Measurements from ENCODE around the gene ZNF100. TPM values are rescaled to one million over a fixed set of nuclear protein-coding genes. Genes with fewer than 3 reads are reported as not detected.
"Not testable (repeated sequence)": the region's sequence is repeated elsewhere in the genome, so short reads cannot be mapped to it uniquely, and the experiment has no call there.

ZNF100 gene
- 28.6 and 33.2 TPM in 2 replicates for total RNA-seq
- long read RNA-seq, full-length matches to known transcripts: 8 of 31 reads
- long read RNA-seq, partial matches to known transcripts: 1 of 31 reads
- long read RNA-seq, other reads (novel, unspliced or antisense): 22 of 31 reads

DNA sequence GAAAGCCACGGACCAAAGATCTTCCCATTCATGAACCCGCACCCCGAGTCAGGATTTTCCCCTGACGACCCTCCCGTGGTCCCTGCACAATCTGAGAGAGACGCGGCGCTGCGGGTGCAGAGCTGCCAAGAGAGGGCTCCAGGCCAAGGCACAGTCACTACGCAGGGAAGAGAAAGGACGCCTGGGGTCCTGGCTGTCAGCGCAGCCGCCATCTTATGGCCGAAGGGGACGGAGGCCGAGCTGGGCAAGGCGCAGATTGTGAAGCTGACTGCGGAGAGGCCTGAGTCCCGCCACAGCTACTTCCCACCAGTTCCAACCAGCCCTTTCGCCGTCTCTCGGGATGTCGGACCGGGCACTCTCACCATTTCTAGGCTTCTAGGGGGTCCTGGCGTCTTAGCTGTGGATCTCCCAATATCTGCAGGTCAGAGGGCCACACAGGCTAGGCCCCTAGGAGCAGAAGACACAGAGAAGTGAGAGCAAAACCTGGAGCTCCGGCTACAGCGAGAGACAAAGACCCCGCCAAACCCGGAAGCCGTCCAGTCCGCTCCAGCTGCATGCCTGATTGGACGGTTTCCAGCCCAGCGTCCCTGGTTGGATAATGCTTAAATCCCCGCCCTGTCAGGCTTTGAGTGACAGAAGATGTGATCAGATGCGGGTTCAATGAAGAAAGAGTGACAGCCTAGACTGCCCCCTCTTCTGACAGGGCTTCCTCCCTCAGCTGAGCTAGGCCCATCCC is at the start of gene ZNF100:
TSS of gene ZNF100 (minus strand) at position 515 of the 736 bp plus-strand sequence. CDS start at position 365, 150 bp downstream.
- peak; percentile 74 for DNase-seq (ENCODE audit: low read depth, low spot score)
- Mint-ChIP-seq H3K4me1 (peaks cover 24% of the 10 kb centered on the region), H3K9me3 (peaks cover 4% of the 10 kb centered on the region), H3K27me3 (ENCODE audit: low read depth) (no peaks in the 10 kb centered on the region), H3K36me3 (ENCODE audit: low read depth) (peaks cover 33% of the 10 kb centered on the region), H3K27ac (ENCODE audit: unreplicated experiment) (peak within 1 kb of the TSS; percentile 100), H3K4me3 (peak within 1 kb of the TSS; percentile 99)
- TF ChIP-seq CTCF (conservative IDR thresholded peaks at IDR 0.05): no peak

DNA sequence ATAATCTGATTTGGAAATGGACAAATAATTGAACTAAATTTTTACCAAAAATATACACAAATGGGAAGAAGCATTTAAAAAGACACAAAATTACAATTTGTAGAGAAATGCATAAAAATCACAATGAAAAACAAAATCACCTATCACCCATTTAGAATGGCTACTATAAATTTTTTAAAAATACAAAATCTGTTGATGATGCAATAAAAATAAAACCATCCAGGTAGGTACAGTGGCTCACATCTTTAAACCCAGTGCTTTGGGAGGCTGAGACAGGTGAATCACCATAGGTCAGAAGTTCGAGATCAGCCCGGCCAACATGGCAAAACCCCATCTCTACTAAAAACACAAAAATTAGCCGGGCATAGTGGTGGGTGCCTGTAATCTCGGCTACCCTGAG is 45.1 kb upstream of the ZNF100 start:
- TF ChIP-seq CTCF (conservative IDR thresholded peaks at IDR 0.05): no peak
- no peak for DNase-seq (ENCODE audit: low read depth, low spot score)
- Mint-ChIP-seq H3K36me3 (ENCODE audit: low read depth) (peaks cover 83% of the 10 kb centered on the region), H3K4me3 (no peak overlapping the region), H3K27ac (ENCODE audit: unreplicated experiment) (no peak overlapping the region), H3K4me1 (no peaks in the 10 kb centered on the region), H3K9me3 (peaks cover 31% of the 10 kb centered on the region), H3K27me3 (ENCODE audit: low read depth) (no peaks in the 10 kb centered on the region)

DNA sequence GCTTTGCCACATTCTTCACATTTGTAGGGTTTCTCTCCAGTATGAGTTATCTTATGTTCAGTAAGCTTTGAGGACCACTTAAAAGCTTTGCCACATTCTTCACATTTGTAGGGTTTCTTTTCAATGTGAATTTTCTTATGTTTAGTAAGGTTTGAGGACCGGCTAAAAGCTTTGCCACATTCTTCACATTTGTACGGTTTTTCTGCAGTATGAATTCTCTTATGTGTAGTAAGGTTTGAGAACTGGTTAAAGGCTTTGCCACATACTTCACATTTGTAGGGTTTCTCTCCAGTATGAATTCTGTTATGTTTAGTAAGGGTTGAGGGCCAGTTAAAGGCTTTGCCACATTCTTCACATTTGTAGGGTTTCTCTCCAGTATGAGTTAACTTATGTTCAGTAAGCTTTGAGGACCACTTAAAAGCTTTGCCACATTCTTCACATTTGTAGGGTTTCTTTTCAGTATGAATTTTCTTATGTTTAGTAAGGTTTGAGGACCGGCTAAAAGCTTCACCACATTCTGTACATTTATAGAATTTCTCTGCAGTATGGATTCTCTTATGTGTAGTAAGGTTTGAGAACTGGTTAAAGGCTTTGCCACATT is 41.1 kb upstream of the ZNF100 start:
- H3K27ac Mint-ChIP-seq (ENCODE audit: unreplicated experiment); H3K4me1 Mint-ChIP-seq; H3K27me3 Mint-ChIP-seq (ENCODE audit: low read depth); DNase-seq (ENCODE audit: low read depth, low spot score): not testable (repeated sequence)
- Mint-ChIP-seq H3K4me3 (peak overlapping the region; percentile 24), H3K9me3 (peaks cover 33% of the 10 kb centered on the region), H3K36me3 (ENCODE audit: low read depth) (peaks cover 72% of the 10 kb centered on the region)

DNA sequence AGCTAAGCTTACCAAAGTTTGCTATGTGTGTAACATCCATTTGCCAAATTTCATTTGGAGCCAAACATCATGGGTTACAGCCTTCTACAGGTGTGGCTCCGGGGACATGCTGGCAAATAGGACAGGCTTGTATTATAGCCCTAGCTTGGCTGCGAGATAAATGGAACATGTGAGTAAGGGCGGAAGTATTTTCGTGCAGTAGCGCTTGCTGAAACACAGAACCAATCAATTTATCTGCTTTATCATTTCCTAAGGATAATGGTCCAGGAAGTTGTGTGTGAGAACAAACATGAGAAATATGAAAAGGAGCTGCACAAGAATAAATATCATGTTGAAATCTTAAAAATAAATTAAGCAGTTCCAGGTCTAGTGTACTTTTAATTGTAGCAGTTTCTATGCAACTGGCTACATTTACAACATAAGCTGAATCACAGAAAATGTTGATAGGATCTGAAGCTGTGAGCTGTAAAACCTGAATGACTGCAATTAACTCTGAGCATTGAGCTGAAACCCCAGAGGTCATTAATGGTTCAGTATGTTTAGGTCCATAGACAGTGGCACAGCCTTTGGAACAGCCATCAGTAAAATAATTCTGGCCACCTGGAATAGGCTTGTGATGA is 22.2 kb upstream of the ZNF100 start:
- H3K9me3 Mint-ChIP-seq: peaks cover 22% of the 10 kb centered on the region
- peaks cover 3% of the 10 kb centered on the region for H3K36me3 Mint-ChIP-seq (ENCODE audit: low read depth)
- TF ChIP-seq CTCF (conservative IDR thresholded peaks at IDR 0.05): no peak
- H3K27me3 Mint-ChIP-seq (ENCODE audit: low read depth): no peaks in the 10 kb centered on the region
- no peak overlapping the region for H3K4me3 Mint-ChIP-seq
- H3K4me1 Mint-ChIP-seq: no peaks in the 10 kb centered on the region
- no peak for DNase-seq (ENCODE audit: low read depth, low spot score)
- H3K27ac Mint-ChIP-seq (ENCODE audit: unreplicated experiment): no peak overlapping the region

GRCh38 chr19:21786936-21787335 is 19.6 kb upstream of the ZNF100 start:
- Mint-ChIP-seq H3K4me1 (no peaks in the 10 kb centered on the region), H3K36me3 (ENCODE audit: low read depth) (peaks cover 3% of the 10 kb centered on the region), H3K9me3 (peaks cover 19% of the 10 kb centered on the region), H3K27ac (ENCODE audit: unreplicated experiment) (no peak overlapping the region), H3K27me3 (ENCODE audit: low read depth) (peaks cover 3% of the 10 kb centered on the region), H3K4me3 (no peak overlapping the region)
- DNase-seq (ENCODE audit: low read depth, low spot score): no peak
- TF ChIP-seq CTCF (conservative IDR thresholded peaks at IDR 0.05): no peak

GRCh38 chr19:21775792-21776191 is 8.4 kb upstream of the ZNF100 start:
- H3K36me3 Mint-ChIP-seq (ENCODE audit: low read depth); H3K4me1 Mint-ChIP-seq; H3K27ac Mint-ChIP-seq (ENCODE audit: unreplicated experiment); H3K9me3 Mint-ChIP-seq; DNase-seq (ENCODE audit: low read depth, low spot score); H3K27me3 Mint-ChIP-seq (ENCODE audit: low read depth); H3K4me3 Mint-ChIP-seq: not testable (repeated sequence)

DNA sequence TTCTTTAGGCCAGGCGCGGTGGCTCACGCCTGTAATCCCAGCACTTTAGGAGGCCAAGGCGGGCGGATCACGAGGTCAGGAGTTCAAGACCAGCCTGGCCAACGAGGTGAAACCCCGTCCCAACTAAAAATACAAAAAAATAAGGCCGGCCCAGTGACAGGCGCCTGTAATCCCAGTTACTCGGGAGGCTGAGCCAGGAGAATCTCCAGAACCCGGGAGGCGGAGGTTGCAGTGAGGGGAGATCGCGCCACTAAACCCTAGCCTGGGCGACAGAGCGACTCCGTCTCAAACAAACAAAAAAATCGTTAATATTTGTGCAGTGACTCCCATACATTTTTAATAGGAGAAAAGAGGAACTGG is 694 bp downstream of the ZNF100 start:
- DNase-seq (ENCODE audit: low read depth, low spot score); H3K27me3 Mint-ChIP-seq (ENCODE audit: low read depth); H3K9me3 Mint-ChIP-seq: not testable (repeated sequence)
- peaks cover 38% of the 10 kb centered on the region for H3K36me3 Mint-ChIP-seq (ENCODE audit: low read depth)
- peaks cover 24% of the 10 kb centered on the region for H3K4me1 Mint-ChIP-seq
- peak overlapping the region; percentile 99 for H3K4me3 Mint-ChIP-seq
- peak overlapping the region; percentile 100 for H3K27ac Mint-ChIP-seq (ENCODE audit: unreplicated experiment)

All from neural crest cell (in vitro differentiated cells).